MM.1S (cell line): ENCODE data around the gene SYT2.
A peak's percentile ranks its signal among the peaks of the same experiment; 100 is the strongest.
"Not testable (repeated sequence)": the region's sequence is repeated elsewhere in the genome, so short reads cannot be mapped to it uniquely, and the experiment has no call there.

Experiments used
- DNase-seq: peaks from one replicate; pipeline ENCODE4 v3.0.0-alpha.2; 2015
- H2AFZ ChIP-seq: fragments of 300-600 bp; sonication (generic); 2 replicates; pipeline ENCODE4 v1.6.0; 2016; ENCODE audit warnings: antibody characterized with exemption, low read length
- H3F3A ChIP-seq: fragments of 300-600 bp; sonication (generic); 2 replicates; pipeline ENCODE4 v1.6.1; 2016; ENCODE audit warnings: mild to moderate bottlenecking, antibody characterized with exemption, low read length, moderate library complexity, mixed read lengths; ENCODE audit not compliant: insufficient read depth
- H3K27ac ChIP-seq: fragments of 300-600 bp; sonication (generic); 2 replicates; pipeline ENCODE4 v1.5.1; 2016; ENCODE audit warnings: mild to moderate bottlenecking, low read length
- H3K27me3 ChIP-seq: fragments of 300-600 bp; sonication (generic); replicated peaks from 2 replicates; pipeline ENCODE4 v1.6.0; 2016; ENCODE audit warnings: low read length; ENCODE audit not compliant: insufficient read depth
- H3K36me3 ChIP-seq: fragments of 300-600 bp; sonication (generic); replicated peaks from 2 replicates; pipeline ENCODE4 v1.6.1; 2016; ENCODE audit warnings: mild to moderate bottlenecking, low read length, mixed read lengths; ENCODE audit not compliant: insufficient read depth
- H3K4me1 ChIP-seq: fragments of 300-600 bp; sonication (generic); 2 replicates; pipeline ENCODE4 v1.6.1; 2016; ENCODE audit warnings: low read length, mixed read lengths
- H3K4me2 ChIP-seq: fragments of 300-600 bp; sonication (generic); 2 replicates; pipeline ENCODE4 v1.6.0; 2016; ENCODE audit warnings: low read depth, low read length
- H3K4me3 ChIP-seq: fragments of 300-600 bp; sonication (generic); 2 replicates; pipeline ENCODE4 v1.5.1; 2016; ENCODE audit warnings: low read length, mixed read lengths
- H3K79me2 ChIP-seq: fragments of 300-600 bp; sonication (generic); 2 replicates; pipeline ENCODE4 v1.6.1; 2016; ENCODE audit warnings: mixed run types, low read length, mixed read lengths
- H3K9ac ChIP-seq: fragments of 300-600 bp; sonication (generic); 2 replicates; pipeline ENCODE4 v1.6.1; 2016; ENCODE audit warnings: low read length, mixed read lengths
- H3K9me2 ChIP-seq: fragments of 300-600 bp; sonication (generic); replicated peaks from 2 replicates; pipeline ENCODE4 v1.6.1; 2016; ENCODE audit warnings: mild to moderate bottlenecking, low read length, mixed read lengths; ENCODE audit not compliant: insufficient read depth
- H3K9me3 ChIP-seq: fragments of 300-600 bp; sonication (generic); replicated peaks from 2 replicates; pipeline ENCODE4 v1.6.1; 2016; ENCODE audit warnings: mild to moderate bottlenecking, low read length, mixed read lengths; ENCODE audit not compliant: insufficient read depth
- H4K20me1 ChIP-seq: fragments of 300-600 bp; sonication (generic); 2 replicates; pipeline ENCODE4 v1.6.1; 2016; ENCODE audit warnings: mild to moderate bottlenecking, low read length, moderate library complexity, mixed read lengths; ENCODE audit not compliant: insufficient read depth

Gene SYT2

GRCh38 chr1:202545647-202546303 is 164.5 kb downstream of the SYT2 start:
- DNase-seq, H3K36me3 ChIP-seq, H4K20me1 ChIP-seq, H3K9me2 ChIP-seq, H3K4me3 ChIP-seq, H3K79me2 ChIP-seq, H3K9me3 ChIP-seq, H3K27me3 ChIP-seq, H2AFZ ChIP-seq, H3K9ac ChIP-seq: not testable (repeated sequence)
- H3F3A ChIP-seq: peaks cover 18% of the 10 kb centered on the region
- H3K4me1 ChIP-seq: peaks cover 32% of the 10 kb centered on the region
- peak overlapping the region; percentile 52; the same call in 1 of the 2 replicates for H3K4me2 ChIP-seq
- H3K27ac ChIP-seq: peak overlapping the region; percentile 65; the same call in 1 of the 2 replicates

- not testable (repeated sequence) for H3K4me2 ChIP-seq, H3K36me3 ChIP-seq, H4K20me1 ChIP-seq, H3K9ac ChIP-seq, H3K27ac ChIP-seq, H2AFZ ChIP-seq, H3K79me2 ChIP-seq, H3K9me2 ChIP-seq, H3K27me3 ChIP-seq, H3K4me3 ChIP-seq, H3K9me3 ChIP-seq, DNase-seq
- H3F3A ChIP-seq: peaks cover 18% of the 10 kb centered on the region
- peaks cover 28% of the 10 kb centered on the region for H3K4me1 ChIP-seq
Observed at GRCh38 chr1:202544766-202545449, 165.3 kb downstream of the SYT2 start.

- Histone ChIP-seq H3K4me1 (peaks cover 25% of the 10 kb centered on the region), H3F3A (peaks cover 18% of the 10 kb centered on the region)
- not testable (repeated sequence) for H3K9ac ChIP-seq, H3K4me3 ChIP-seq, H4K20me1 ChIP-seq, H3K4me2 ChIP-seq, H3K27ac ChIP-seq, H3K36me3 ChIP-seq, DNase-seq, H2AFZ ChIP-seq, H3K9me3 ChIP-seq, H3K27me3 ChIP-seq, H3K79me2 ChIP-seq, H3K9me2 ChIP-seq
Observed at GRCh38 chr1:202543537-202543936, 166.7 kb downstream of the SYT2 start.

GRCh38 chr1:202542415-202542814 is 167.8 kb downstream of the SYT2 start:
- not testable (repeated sequence) for H3K4me3 ChIP-seq, H3K27me3 ChIP-seq, H3K9ac ChIP-seq, DNase-seq, H3K79me2 ChIP-seq, H3K36me3 ChIP-seq, H4K20me1 ChIP-seq, H2AFZ ChIP-seq, H3K27ac ChIP-seq, H3K9me3 ChIP-seq, H3K9me2 ChIP-seq, H3K4me2 ChIP-seq
- Histone ChIP-seq H3K4me1 (peaks cover 15% of the 10 kb centered on the region), H3F3A (peaks cover 16% of the 10 kb centered on the region)

- H3K4me3 ChIP-seq, H3K9ac ChIP-seq, H3K27ac ChIP-seq, H3K4me1 ChIP-seq, DNase-seq, H3K36me3 ChIP-seq, H3K79me2 ChIP-seq, H2AFZ ChIP-seq, H3F3A ChIP-seq, H3K27me3 ChIP-seq, H3K9me2 ChIP-seq, H4K20me1 ChIP-seq, H3K9me3 ChIP-seq, H3K4me2 ChIP-seq: not testable (repeated sequence)
Observed at GRCh38 chr1:202540858-202541257, 169.4 kb downstream of the SYT2 start.
